HEK293 (cell line): ENCODE measurements around the gene ZNF761.
"Not testable (repeated sequence)": the region's sequence is repeated elsewhere in the genome, so short reads cannot be mapped to it uniquely, and the experiment has no call there.

ENCODE experiments used
- CTCF ChIA-PET: fragments of 350-600 bp; formaldehyde crosslinking; extraction: SDS; loops from one replicate; lab custom pipeline; 2021; ENCODE audit warnings: antibody characterized with exemption; lab: Yijun Ruan, JAX
- POLR2A ChIA-PET: fragments of 300-600 bp; formaldehyde crosslinking; extraction: SDS; loops from one replicate; lab custom pipeline; 2020; ENCODE audit warnings: antibody characterized with exemption, inconsistent platforms; lab: Yijun Ruan, JAX
- H3K27ac ChIP-seq: fragments of 200-500 bp; sonication (Bioruptor generic); 2 replicates; pipeline ENCODE4 v1.5.1; 2014; ENCODE audit warnings: low read depth, low read length, control low read depth, inconsistent platforms; ENCODE audit errors: extremely low read depth
- H3K36me3 ChIP-seq, 2 experiments: fragments of 200-500 bp in 1 of 2; sonication (Bioruptor generic) in 1 of 2; 1 replicate in 1 of 2; 2 replicates in 1 of 2; pipeline ENCODE4 v1.5.1; 2014 to 2017; ENCODE audit warnings: inconsistent platforms in 2 of 2, low read length in 2 of 2; ENCODE audit not compliant: control insufficient read depth in 2 of 2, insufficient read depth in 1 of 2
- H3K4me1 ChIP-seq: fragments of 200-500 bp; sonication (Bioruptor generic); 2 replicates; pipeline ENCODE4 v1.5.1; 2014; ENCODE audit warnings: mild to moderate bottlenecking, low read length, inconsistent platforms; ENCODE audit not compliant: control insufficient read depth, insufficient read depth
- H3K4me3 ChIP-seq: 2 replicates; pipeline ENCODE4 v1.5.1; 2011; ENCODE audit warnings: low read depth, mild to moderate bottlenecking, control low read depth, low read length, moderate library complexity
- H3K9me3 ChIP-seq: fragments of 200-500 bp; sonication (Bioruptor generic); 2 replicates; pipeline ENCODE4 v1.5.1; 2014; ENCODE audit warnings: low read depth, low read length, inconsistent platforms; ENCODE audit not compliant: control insufficient read depth, insufficient read depth
- HOXC10 ChIP-seq: sonication (generic); formaldehyde crosslinking; IDR thresholded peaks from 2 replicates; pipeline ENCODE4 v1.8.1; 2023; ENCODE audit warnings: mild to moderate bottlenecking, missing genetic modification reagents
- SCRT2 ChIP-seq: fragments of 450-650 bp; formaldehyde crosslinking; IDR thresholded peaks from 2 replicates; pipeline ENCODE4 v1.5.1; 2016; ENCODE audit warnings: missing biosample characterization, missing genetic modification characterization
- SP7 ChIP-seq: fragments of 450-650 bp; formaldehyde crosslinking; IDR thresholded peaks from 2 replicates; pipeline ENCODE4 v1.5.1; 2016; ENCODE audit warnings: missing biosample characterization, missing genetic modification characterization
- TRIM28 ChIP-seq: IDR thresholded peaks from 2 replicates; pipeline ENCODE4 v1.6.1; 2011; ENCODE audit warnings: low read length, control low read depth, borderline replicate concordance
- ZBTB10 ChIP-seq: fragments of 450-650 bp; formaldehyde crosslinking; IDR thresholded peaks from 2 replicates; pipeline ENCODE4 v1.5.1; 2016; ENCODE audit warnings: missing biosample characterization, missing genetic modification characterization
- ZBTB17 ChIP-seq: fragments of 450-650 bp; formaldehyde crosslinking; IDR thresholded peaks from 2 replicates; pipeline ENCODE4 v1.5.1; 2016; ENCODE audit warnings: missing biosample characterization, missing genetic modification characterization
- ZBTB20 ChIP-seq: fragments of 450-650 bp; formaldehyde crosslinking; IDR thresholded peaks from 2 replicates; pipeline ENCODE4 v1.5.1; 2016; ENCODE audit warnings: missing biosample characterization, missing genetic modification characterization
- ZNF169 ChIP-seq: fragments of 450-650 bp; formaldehyde crosslinking; IDR thresholded peaks from 2 replicates; pipeline ENCODE4 v1.5.1; 2016; ENCODE audit warnings: missing biosample characterization, missing genetic modification characterization
- ZNF202 ChIP-seq: fragments of 450-650 bp; formaldehyde crosslinking; IDR thresholded peaks from 2 replicates; pipeline ENCODE4 v1.5.1; 2016; ENCODE audit warnings: missing biosample characterization, missing genetic modification characterization, borderline replicate concordance
- ZNF292 ChIP-seq: fragments of 450-650 bp; formaldehyde crosslinking; IDR thresholded peaks from 2 replicates; pipeline ENCODE4 v1.5.1; 2016; ENCODE audit warnings: low read depth, missing biosample characterization, missing genetic modification characterization, borderline replicate concordance
- ZNF354C ChIP-seq: fragments of 450-650 bp; formaldehyde crosslinking; IDR thresholded peaks from 2 replicates; pipeline ENCODE4 v1.5.1; 2016; ENCODE audit warnings: missing biosample characterization, missing genetic modification characterization, low read depth, borderline replicate concordance
- ZNF404 ChIP-seq: fragments of 450-650 bp; formaldehyde crosslinking; IDR thresholded peaks from 2 replicates; pipeline ENCODE4 v1.5.1; 2017; ENCODE audit warnings: missing biosample characterization, missing genetic modification characterization
- ZNF555 ChIP-seq: fragments of 450-650 bp; formaldehyde crosslinking; conservative IDR thresholded peaks from 2 replicates; pipeline ENCODE4 v1.5.1; 2017; ENCODE audit warnings: missing biosample characterization, mild to moderate bottlenecking, missing genetic modification characterization, inconsistent platforms
- ZNF558 ChIP-seq: fragments of 450-650 bp; formaldehyde crosslinking; IDR thresholded peaks from 2 replicates; pipeline ENCODE4 v1.5.1; 2016; ENCODE audit warnings: missing biosample characterization, missing genetic modification characterization
- ZNF580 ChIP-seq: fragments of 450-650 bp; formaldehyde crosslinking; IDR thresholded peaks from 2 replicates; pipeline ENCODE4 v1.5.1; 2016; ENCODE audit warnings: missing biosample characterization, missing genetic modification characterization
- ZNF654 ChIP-seq: fragments of 450-650 bp; formaldehyde crosslinking; IDR thresholded peaks from 2 replicates; pipeline ENCODE4 v1.5.1; 2016; ENCODE audit warnings: low read depth, missing biosample characterization, missing genetic modification characterization
- ZNF692 ChIP-seq: fragments of 450-650 bp; formaldehyde crosslinking; IDR thresholded peaks from 2 replicates; pipeline ENCODE4 v1.5.1; 2016; ENCODE audit warnings: missing biosample characterization, missing genetic modification characterization
- ZNF777 ChIP-seq: fragments of 450-650 bp; formaldehyde crosslinking; IDR thresholded peaks from 2 replicates; pipeline ENCODE4 v1.5.1; 2017; ENCODE audit warnings: missing biosample characterization, missing genetic modification characterization, borderline replicate concordance
- ZNF785 ChIP-seq: fragments of 450-650 bp; formaldehyde crosslinking; IDR thresholded peaks from 2 replicates; pipeline ENCODE4 v1.5.1; 2016; ENCODE audit warnings: missing biosample characterization, missing genetic modification characterization
- ZNF837 ChIP-seq: fragments of 450-650 bp; formaldehyde crosslinking; IDR thresholded peaks from 2 replicates; pipeline ENCODE4 v1.5.1; 2016; ENCODE audit warnings: missing biosample characterization, missing genetic modification characterization

Gene ZNF761

GRCh38 chr19:53422551-53422950, 9.2 kb upstream of the ZNF761 start:
- H3K4me1 ChIP-seq: no peaks in the 10 kb centered on the region
- no peaks in the 10 kb centered on the region for H3K36me3 ChIP-seq
- no peak for TF ChIP-seq ZBTB10 (tag by site-specific recombination)
- no peak for TF ChIP-seq ZNF202
- no peak for TF ChIP-seq ZNF837 (tag by site-specific recombination)
- TF ChIP-seq ZNF692 (tag by site-specific recombination): no peak
- no peak for TF ChIP-seq ZNF354C (tag by site-specific recombination)
- no peak for TF ChIP-seq TRIM28
- no peak for TF ChIP-seq ZNF555 (tag by site-specific recombination)
- TF ChIP-seq HOXC10 (CRISPR knock-in tag): no peak
- TF ChIP-seq ZBTB17 (tag by site-specific recombination): no peak
- no peak for TF ChIP-seq ZNF292 (tag by site-specific recombination)
- TF ChIP-seq ZNF169 (tag by site-specific recombination): no peak
- POLR2A ChIA-PET: no interaction called here
- H3K4me3 ChIP-seq: no peak overlapping the region
- CTCF ChIA-PET: interaction anchor here (0.6 kb wide), 1 partner anchor 1335 kb away, joined by 3 read pairs; no protein-coding TSS in a partner anchor
- H3K9me3 ChIP-seq: no peaks in the 10 kb centered on the region; the same call in 1 of the 2 replicates
- H3K27ac ChIP-seq: no peak overlapping the region

- H3K4me1 ChIP-seq, POLR2A ChIA-PET, H3K27ac ChIP-seq, H3K36me3 ChIP-seq, H3K4me3 ChIP-seq, H3K9me3 ChIP-seq: not testable (repeated sequence)
- CTCF ChIA-PET: interaction anchor here (0.8 kb wide), 1 partner anchor 48 kb away, joined by 4 read pairs; no protein-coding TSS in a partner anchor
Measured at GRCh38 chr19:53423074-53423473, 8.7 kb upstream of the ZNF761 start.

- CTCF ChIA-PET: interaction anchor here (0.6 to 2.7 kb wide), 5 partner anchors 14 to 663 kb away, joined by 3 to 17 read pairs (median 3); no protein-coding TSS in a partner anchor
- POLR2A ChIA-PET: not testable (repeated sequence)
Measured at GRCh38 chr19:53423680-53424079, 8.1 kb upstream of the ZNF761 start.

GRCh38 chr19:53424968-53425597, 6.7 kb upstream of the ZNF761 start:
- H3K4me3 ChIP-seq: no peak overlapping the region
- ChIA-PET POLR2A (no interaction called here), CTCF (interaction anchor here (0.5 to 2.7 kb wide), 23 partner anchors 9 to 904 kb away, joined by 3 to 17 read pairs (median 5); no protein-coding TSS in a partner anchor)
- H3K36me3 ChIP-seq: no peaks in the 10 kb centered on the region
- no peaks in the 10 kb centered on the region for H3K4me1 ChIP-seq
- TF ChIP-seq ZNF404 (tag by site-specific recombination) (no peak), ZNF654 (tag by site-specific recombination) (peak; percentile 57), ZNF777 (tag by site-specific recombination) (no peak), SCRT2 (tag by site-specific recombination) (peak; percentile 17; the same call in 1 of the 2 replicates), ZNF558 (tag by site-specific recombination) (no peak), ZBTB20 (tag by site-specific recombination) (no peak), ZNF785 (0 out of 2 replicates have a peak, but pooled peaks have one; percentile 47), SP7 (tag by site-specific recombination) (no peak), ZNF580 (tag by site-specific recombination) (no peak)
- no peak overlapping the region for H3K27ac ChIP-seq
- no peaks in the 10 kb centered on the region for H3K9me3 ChIP-seq

More at GRCh38 chr19:53423680-53424079, 8.1 kb upstream of the ZNF761 start:
- H3K4me1 ChIP-seq, H3K4me3 ChIP-seq, H3K36me3 ChIP-seq, H3K9me3 ChIP-seq, H3K27ac ChIP-seq: not testable (repeated sequence)
